Psoas muscle (tissue), 8 donors: ENCODE results near the gene CASZ1. TPM values are rescaled to one million over a fixed set of nuclear protein-coding genes. Genes with fewer than 3 reads are reported as not detected.

Source experiments
- ATAC-seq, 4 donors: fragments of 200-7000 bp; cut with Tn5 transposase; one replicate each; pipeline ENCODE4 v1.9.1; 2020; ENCODE audit warnings: moderate library complexity in 3 of 4, mild to moderate bottlenecking in 2 of 4
- DNase-seq, 2 donors: peaks; one replicate each; pipeline ENCODE4 v3.0.0-alpha.2; 2020
- H3K27ac ChIP-seq: fragments of 200-600 bp; one replicate; pipeline ENCODE4 v1.8.0; 2022
- H3K27me3 ChIP-seq, 3 donors: fragments of 200-600 bp in 1 of 3; one replicate each; pipeline versions ENCODE4 v1.6.1 to v1.8.0; 2013 to 2022; ENCODE audit warnings: low read length in 2 of 3, mild to moderate bottlenecking in 2 of 3, moderate library complexity in 1 of 3; ENCODE audit not compliant: insufficient read depth in 3 of 3
- H3K36me3 ChIP-seq, 2 donors: fragments of 200-600 bp in 1 of 2; one replicate each; pipeline versions ENCODE4 v1.6.1 to v1.8.0; 2013 to 2022; ENCODE audit warnings: low read depth in 1 of 2, mild to moderate bottlenecking in 1 of 2, moderate library complexity in 1 of 2; ENCODE audit not compliant: insufficient read depth in 1 of 2
- H3K4me1 ChIP-seq: fragments of 200-600 bp; one replicate; pipeline ENCODE4 v1.8.0; 2022
- H3K4me3 ChIP-seq: fragments of 200-600 bp; one replicate; pipeline ENCODE4 v1.8.0; 2022; ENCODE audit warnings: mild to moderate bottlenecking
- H3K9me3 ChIP-seq: fragments of 200-600 bp; one replicate; pipeline ENCODE4 v1.8.0; 2022
- CTCF ChIP-seq: fragments of 200-600 bp; IDR thresholded peaks from one replicate; pipeline ENCODE4 v1.8.0; 2022; ENCODE audit warnings: antibody characterized with exemption
- WGBS, 3 donors: extraction: QIAGEN DNeasy Blood & Tissue Kit; methylation state at CpG; one replicate each; pipeline versions ENCODE4 v1.1.6 to v1.1.7; 2013; 5-methylcytosine and 5-hydroxymethylcytosine counted together
- intact Hi-C, 2 donors: fragments of 100-400 bp; cut with DNase I; formaldehyde crosslinking; loops; one replicate each; pipeline versions ENCODE4 v1.11.0 to v1.14.2; 2022
- polyA plus RNA-seq, 3 donors: library from polyadenylated mRNA; stranded (reverse); fragments of 200-250 nt; gene quantifications; one replicate each; pipeline ENCODE4 v1.2.3, GENCODE V29; 2013
- total RNA-seq, 4 donors: library from RNA; stranded (reverse); fragmentation: NEBNext Ultra II Directional in 2 of 4; extraction: Animal tissue kit (Norgen Biotek cat#: 25700) in 2 of 4; gene quantifications; one replicate each; pipeline versions ENCODE4 v1.2.1 to v1.2.4, GENCODE V29; 2021 to 2023
- donor health status: healthy with polysubstance abuse.
- donor health status: DM: no; HTN: no; CAD: no; lungs with moderate emphysema.
- donor health status: Bipolar disorder and iron deficiency.
- donor health status: healthy.
- donor health status: DM: yes; HTN: yes; CAD: no.
- donor health status: DM: no; HTN: no; CAD: no.
- donor health status: DM: no; HTN: no; CAD: no.
- donor health status: DM: yes; HTN: yes; CAD: no.

The CASZ1 gene
- total and polyA plus RNA-seq, 7 donors: 2.6 to 83.3 (median 53.1) TPM

- peaks cover 25% of the 10 kb centered on the region for H3K4me1 ChIP-seq
- 70 to 77% (median 71%) methylated on average over 27 to 29 of the region's 29 CpGs for WGBS, 3 donors
- peak overlapping the region; percentile 29 for H3K4me3 ChIP-seq
- no peak for DNase-seq
- no peak for TF ChIP-seq CTCF
- intact Hi-C loops: no loop called here
- no peak for ATAC-seq
- no peak overlapping the region for H3K27ac ChIP-seq
- no peaks in the 10 kb centered on the region for H3K27me3 ChIP-seq
- H3K9me3 ChIP-seq: no peaks in the 10 kb centered on the region
- peaks cover 3 to 38% of the 10 kb centered on the region in 2 donors for H3K36me3 ChIP-seq
Measured at GRCh38 chr1:10637834-10638558, 158.4 kb downstream of the CASZ1 start.

GRCh38 chr1:10637400-10637799 is 159.0 kb downstream of the CASZ1 start:
- H3K27ac ChIP-seq: no peak overlapping the region
- H3K36me3 ChIP-seq: peaks cover under 1 to 32% of the 10 kb centered on the region in 2 donors
- no peak for TF ChIP-seq CTCF
- 49 to 78% (median 62%) methylated on average over 9 of the region's 9 CpGs for WGBS, 3 donors
- ATAC-seq (no peak), DNase-seq (no peak)
- no peaks in the 10 kb centered on the region for H3K27me3 ChIP-seq
- no peak overlapping the region for H3K4me3 ChIP-seq
- no peaks in the 10 kb centered on the region for H3K9me3 ChIP-seq
- H3K4me1 ChIP-seq: peaks cover 25% of the 10 kb centered on the region
- intact Hi-C loops: no loop called here

- DNase-seq: peak in 1 of 2 donors; percentile 83
- peaks cover 25% of the 10 kb centered on the region for H3K4me1 ChIP-seq
- 27 to 80% (median 42%) methylated on average over 16 to 18 of the region's 18 CpGs for WGBS, 3 donors
Measured at GRCh38 chr1:10635992-10636391, 160.5 kb downstream of the CASZ1 start.

GRCh38 chr1:10635085-10635896 is 161.2 kb downstream of the CASZ1 start:
- 47 to 68% (median 51%) methylated on average over 23 of the region's 23 CpGs for whole genome bisulfite sequencing, 3 donors
- no peak overlapping the region for H3K4me3 ChIP-seq
- ATAC-seq (peak; percentile 32 to 73 (median 66)), DNase-seq (peak in 1 of 2 donors; percentile 47)
- H3K27ac ChIP-seq: peak overlapping the region; percentile 69
- H3K36me3 ChIP-seq: peaks cover 0 to 23% of the 10 kb centered on the region in 2 donors
- H3K9me3 ChIP-seq: no peaks in the 10 kb centered on the region
- H3K27me3 ChIP-seq: no peaks in the 10 kb centered on the region
- no peak for TF ChIP-seq CTCF
- H3K4me1 ChIP-seq: peaks cover 20% of the 10 kb centered on the region
- intact Hi-C loops: no loop called here

More at GRCh38 chr1:10635992-10636391, 160.5 kb downstream of the CASZ1 start:
- TF ChIP-seq CTCF: no peak
- H3K27me3 ChIP-seq: no peaks in the 10 kb centered on the region
- peak; percentile 29 to 75 (median 58) for ATAC-seq
- H3K27ac ChIP-seq: peak overlapping the region; percentile 69
- intact Hi-C loops: no loop called here
- H3K4me3 ChIP-seq: no peak overlapping the region
- no peaks in the 10 kb centered on the region for H3K9me3 ChIP-seq
- peaks cover 0 to 19% of the 10 kb centered on the region in 2 donors for H3K36me3 ChIP-seq
